DND-41 (cell line): ENCODE data around the gene SFRP5.

ENCODE experiments used
- EZH2 ChIP-seq: IDR thresholded peaks from 3 replicates; pipeline ENCODE4 v1.6.1; 2012; ENCODE audit warnings: borderline replicate concordance, low read depth, mild to moderate bottlenecking, moderate library complexity, low read length, inconsistent platforms; ENCODE audit not compliant: severe bottlenecking
- TF ChIP-seq, protein P1 (sequence below): IDR thresholded peaks from 2 replicates; pipeline ENCODE4 v1.5.1; 2012; ENCODE audit warnings: borderline replicate concordance, low read length, moderate library complexity, mild to moderate bottlenecking; ENCODE audit not compliant: poor library complexity, severe bottlenecking; ENCODE audit errors: extremely low read depth

DNA sequence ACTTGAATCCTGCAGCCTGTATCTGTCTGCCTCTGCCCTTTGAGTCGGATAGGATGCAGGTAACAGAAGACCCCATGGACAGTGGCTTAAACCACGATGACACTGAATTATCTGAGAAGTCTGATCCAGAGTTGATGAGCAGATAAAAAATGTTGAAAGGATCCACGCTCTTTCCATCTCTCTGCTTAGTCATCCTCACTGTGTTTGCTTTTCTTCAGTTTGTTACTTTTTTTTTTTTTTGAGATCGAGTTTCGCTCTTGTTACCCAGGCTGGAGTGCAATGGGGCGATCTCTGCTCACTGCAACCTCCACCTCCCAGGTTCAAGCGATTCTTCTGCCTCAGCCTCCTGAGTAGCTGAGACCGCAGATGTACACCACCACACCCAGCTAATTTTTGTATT is 40.9 kb upstream of the SFRP5 start:
- TF ChIP-seq, protein P1, sequence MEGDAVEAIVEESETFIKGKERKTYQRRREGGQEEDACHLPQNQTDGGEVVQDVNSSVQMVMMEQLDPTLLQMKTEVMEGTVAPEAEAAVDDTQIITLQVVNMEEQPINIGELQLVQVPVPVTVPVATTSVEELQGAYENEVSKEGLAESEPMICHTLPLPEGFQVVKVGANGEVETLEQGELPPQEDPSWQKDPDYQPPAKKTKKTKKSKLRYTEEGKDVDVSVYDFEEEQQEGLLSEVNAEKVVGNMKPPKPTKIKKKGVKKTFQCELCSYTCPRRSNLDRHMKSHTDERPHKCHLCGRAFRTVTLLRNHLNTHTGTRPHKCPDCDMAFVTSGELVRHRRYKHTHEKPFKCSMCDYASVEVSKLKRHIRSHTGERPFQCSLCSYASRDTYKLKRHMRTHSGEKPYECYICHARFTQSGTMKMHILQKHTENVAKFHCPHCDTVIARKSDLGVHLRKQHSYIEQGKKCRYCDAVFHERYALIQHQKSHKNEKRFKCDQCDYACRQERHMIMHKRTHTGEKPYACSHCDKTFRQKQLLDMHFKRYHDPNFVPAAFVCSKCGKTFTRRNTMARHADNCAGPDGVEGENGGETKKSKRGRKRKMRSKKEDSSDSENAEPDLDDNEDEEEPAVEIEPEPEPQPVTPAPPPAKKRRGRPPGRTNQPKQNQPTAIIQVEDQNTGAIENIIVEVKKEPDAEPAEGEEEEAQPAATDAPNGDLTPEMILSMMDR, result no peak
- TF ChIP-seq EZH2, result no peak
